Heart left ventricle (tissue), 16 donors: ENCODE data around the gene ILDR1. TPM values are rescaled to one million over a fixed set of nuclear protein-coding genes. Genes with fewer than 3 reads are reported as not detected.

Source experiments
- ATAC-seq, 4 donors: fragments of 200-7000 bp; cut with Tn5 transposase; one replicate each; pipeline ENCODE4 v1.9.1; 2020 to 2022; ENCODE audit warnings: moderate library complexity in 4 of 4, mild to moderate bottlenecking in 3 of 4, moderate number of reproducible peaks in 1 of 4
- DNase-seq, 5 donors: peaks; one replicate each; pipeline ENCODE4 v3.0.0-alpha.2; 2020
- H3K27ac ChIP-seq, 12 donors: fragments of 200-600 bp; sonication (generic) in 4 of 12; one replicate each; pipeline versions ENCODE4 v1.5.0 to v1.8.0; 2016 to 2022; ENCODE audit warnings: mild to moderate bottlenecking in 2 of 12
- H3K27me3 ChIP-seq, 9 donors: fragments of 200-600 bp; sonication (generic) in 2 of 9; one replicate each; pipeline versions ENCODE4 v1.5.1 to v1.8.0; 2016 to 2022; ENCODE audit warnings: mild to moderate bottlenecking in 3 of 9
- H3K36me3 ChIP-seq, 9 donors: fragments of 200-600 bp; sonication (generic) in 2 of 9; one replicate each; pipeline versions ENCODE4 v1.5.0 to v1.8.0; 2018 to 2022; ENCODE audit warnings: mild to moderate bottlenecking in 2 of 9
- H3K4me1 ChIP-seq, 12 donors: fragments of 200-600 bp; sonication (generic) in 4 of 12; one replicate each; pipeline versions ENCODE4 v1.5.0 to v1.8.0; 2016 to 2022; ENCODE audit warnings: mild to moderate bottlenecking in 3 of 12
- H3K4me3 ChIP-seq, 12 donors: fragments of 200-600 bp; sonication (generic) in 4 of 12; one replicate each; pipeline versions ENCODE4 v1.5.0 to v1.8.0; 2017 to 2022; ENCODE audit warnings: mild to moderate bottlenecking in 9 of 12, moderate library complexity in 4 of 12
- H3K9me3 ChIP-seq, 12 donors: fragments of 200-600 bp; sonication (generic) in 4 of 12; one replicate each; pipeline versions ENCODE4 v1.5.0 to v1.8.0; 2016 to 2022; ENCODE audit warnings: mild to moderate bottlenecking in 1 of 12
- POLR2A ChIP-seq, 2 donors: fragments of 450-650 bp; IDR thresholded peaks; one replicate each; pipeline ENCODE4 v1.6.1; 2017; ENCODE audit warnings: antibody characterized with exemption in 2 of 2, mild to moderate bottlenecking in 2 of 2, moderate library complexity in 2 of 2
- WGBS, 4 donors: extraction: QIAGEN DNeasy Blood & Tissue Kit in 2 of 4; methylation state at CpG; one replicate each; pipeline versions ENCODE4 v1.1.5 to v1.1.7; 2013 to 2018; 5-methylcytosine and 5-hydroxymethylcytosine counted together
- intact Hi-C, 10 donors: fragments of 100-400 bp; cut with DNase I; formaldehyde crosslinking; loops; one replicate each; pipeline versions ENCODE4 v1.11.1 to v1.14.2; 2022
- polyA plus RNA-seq, 2 donors: library from polyadenylated mRNA; stranded (reverse); fragments of 200-250 nt; gene quantifications; one replicate each; pipeline ENCODE4 v1.2.3, GENCODE V29; 2013
- total RNA-seq, 9 donors: library from RNA; depleted of rRNA in 2 of 9; stranded (reverse); fragments of >200 nt in 2 of 9; fragmentation: NEBNext Ultra II Directional in 3 of 9; extraction: Animal tissue kit (Norgen Biotek cat#: 25700) in 3 of 9; gene quantifications; one replicate each; pipeline versions ENCODE4 v1.1.0 to v1.2.4, GENCODE V29; 2016 to 2023
- TF ChIP-seq, protein P1 (sequence below), 12 donors: fragments of 200-600 bp; sonication (generic) in 4 of 12; IDR thresholded peaks; one replicate each; pipeline versions ENCODE4 v1.5.0 to v1.8.0; 2018 to 2022; ENCODE audit warnings: antibody characterized with exemption in 12 of 12, mild to moderate bottlenecking in 5 of 12
- donor health status: ischemic (EF 13 %, LVEDD 7.1; RV severe dilation, severe dysfunction).
- donor health status: healthy with polysubstance abuse.
- donor health status: DM: no; HTN: yes; CAD: no.
- donor health status: DM: no; HTN: no; CAD: no.
- donor health status: ischemic (EF 25% LVEDD 6.9; RV normal size, moderate dysfunction).
- donor health status: ischemic (EF 25% LVEDD 5.7; RV mildly dilated, moderate dysfunction).
- donor health status: healthy.
- donor health status: DM: yes; HTN: yes; CAD: no.
- donor health status: ischemic (EF 35%, LVEDD 5.7; RV mildly dilated, moderate dysfunction).
- donor health status: nonischemic (EF 11% LVEDD 7.7; RV severe dilation, severe dysfunction).
- donor health status: DM: yes; HTN: yes; CAD: no.
- donor health status: PGD.
- donor health status: ischemic (EF 29% LVEDD 5.4; RV normal size, mild dysfunction).
- donor health status: nonischemic (EF 23%, LVEDD 6.1; RV moderate dilation, normal function).

ILDR1 gene
- total and polyA plus RNA-seq, 11 donors, result 0.18 to 0.24 (median 0.20) TPM; not detected in 8

DNA sequence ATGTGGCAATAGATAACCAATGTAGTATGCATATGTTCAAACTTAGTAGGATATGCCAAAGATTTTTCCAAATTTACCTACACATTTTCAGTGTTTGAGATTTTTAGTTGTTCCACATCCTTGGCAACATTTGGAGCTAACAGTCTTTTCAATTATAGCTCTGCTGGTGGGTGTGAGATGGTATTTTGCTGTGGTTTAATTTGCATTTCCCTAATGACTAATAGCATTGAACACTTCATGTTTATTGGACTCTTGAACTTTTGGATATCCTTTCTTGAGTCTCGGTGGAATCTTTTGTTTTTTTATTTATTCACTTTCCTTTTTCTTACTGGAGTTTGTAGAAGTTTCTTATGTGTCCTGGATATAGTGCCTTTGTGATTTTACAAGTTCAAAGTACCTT, 11.0 kb upstream of the ILDR1 start:
- no peak overlapping the region for H3K27ac ChIP-seq
- H3K9me3 ChIP-seq, result peaks cover 0 to 17% (median 6%) of the 10 kb centered on the region in 12 donors
- H3K4me1 ChIP-seq, result peaks cover 0 to 12% (median 0%) of the 10 kb centered on the region in 12 donors
- DNase-seq (no peak), ATAC-seq (no peak)
- TF ChIP-seq, protein P1, sequence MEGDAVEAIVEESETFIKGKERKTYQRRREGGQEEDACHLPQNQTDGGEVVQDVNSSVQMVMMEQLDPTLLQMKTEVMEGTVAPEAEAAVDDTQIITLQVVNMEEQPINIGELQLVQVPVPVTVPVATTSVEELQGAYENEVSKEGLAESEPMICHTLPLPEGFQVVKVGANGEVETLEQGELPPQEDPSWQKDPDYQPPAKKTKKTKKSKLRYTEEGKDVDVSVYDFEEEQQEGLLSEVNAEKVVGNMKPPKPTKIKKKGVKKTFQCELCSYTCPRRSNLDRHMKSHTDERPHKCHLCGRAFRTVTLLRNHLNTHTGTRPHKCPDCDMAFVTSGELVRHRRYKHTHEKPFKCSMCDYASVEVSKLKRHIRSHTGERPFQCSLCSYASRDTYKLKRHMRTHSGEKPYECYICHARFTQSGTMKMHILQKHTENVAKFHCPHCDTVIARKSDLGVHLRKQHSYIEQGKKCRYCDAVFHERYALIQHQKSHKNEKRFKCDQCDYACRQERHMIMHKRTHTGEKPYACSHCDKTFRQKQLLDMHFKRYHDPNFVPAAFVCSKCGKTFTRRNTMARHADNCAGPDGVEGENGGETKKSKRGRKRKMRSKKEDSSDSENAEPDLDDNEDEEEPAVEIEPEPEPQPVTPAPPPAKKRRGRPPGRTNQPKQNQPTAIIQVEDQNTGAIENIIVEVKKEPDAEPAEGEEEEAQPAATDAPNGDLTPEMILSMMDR (IDR thresholded peaks at IDR 0.05), result no peak
- no peak for TF ChIP-seq POLR2A (IDR thresholded peaks at IDR 0.05)
- H3K27me3 ChIP-seq, result no peaks in the 10 kb centered on the region
- no peak overlapping the region for H3K4me3 ChIP-seq
- no peaks in the 10 kb centered on the region for H3K36me3 ChIP-seq
- intact Hi-C loops, result no loop called here
- WGBS, 4 donors, result 51 to 81% (median 62%) methylated on average over 1 of the region's 1 CpG

- no peaks in the 10 kb centered on the region for H3K27me3 ChIP-seq
- H3K4me3 ChIP-seq, result no peak overlapping the region
- peaks cover 0 to 12% (median 0%) of the 10 kb centered on the region in 12 donors for H3K4me1 ChIP-seq
- no peaks in the 10 kb centered on the region for H3K36me3 ChIP-seq
- ATAC-seq (no peak), DNase-seq (no peak)
- WGBS, 4 donors, result 81 to 94% (median 83%) methylated on average over 1 of the region's 1 CpG
- H3K9me3 ChIP-seq, result peaks cover 0 to 16% (median 6%) of the 10 kb centered on the region in 12 donors
- intact Hi-C loops, result no loop called here
- TF ChIP-seq POLR2A (IDR thresholded peaks at IDR 0.05), result no peak
- TF ChIP-seq, protein P1 (IDR thresholded peaks at IDR 0.05), result no peak
- H3K27ac ChIP-seq, result no peak overlapping the region
Observed at GRCh38 chr3:122032531-122032930, 10.5 kb upstream of the ILDR1 start.

DNA sequence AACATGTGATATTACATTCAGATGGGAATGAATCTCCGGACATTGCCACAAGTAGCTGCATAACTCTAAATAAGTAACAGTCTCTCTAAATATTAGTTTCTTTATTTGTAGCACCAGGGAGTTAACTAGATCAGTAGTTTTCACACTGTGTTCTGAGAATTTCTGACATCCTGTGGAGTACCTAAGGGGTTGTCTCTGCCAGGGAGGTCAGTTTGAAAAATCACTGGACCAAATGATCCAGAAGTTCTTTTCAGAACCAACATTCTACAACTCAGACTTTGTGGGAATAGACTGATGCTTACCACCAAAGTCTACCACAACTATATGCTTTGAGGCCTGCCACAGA, 9.0 kb upstream of the ILDR1 start:
- Histone ChIP-seq H3K4me1 (peaks cover 0 to 12% (median 0%) of the 10 kb centered on the region in 12 donors), H3K27ac (no peak overlapping the region), H3K36me3 (no peaks in the 10 kb centered on the region), H3K27me3 (no peaks in the 10 kb centered on the region), H3K4me3 (no peak overlapping the region), H3K9me3 (peaks cover 0 to 3% (median 0%) of the 10 kb centered on the region in 12 donors)
- intact Hi-C loops, result no loop called here
- ATAC-seq (no peak), DNase-seq (no peak)
- TF ChIP-seq, protein P1 (IDR thresholded peaks at IDR 0.05), result no peak
- no peak for TF ChIP-seq POLR2A (IDR thresholded peaks at IDR 0.05)
- 82 to 97% (median 85%) methylated on average over 1 of the region's 1 CpG for WGBS, 4 donors

GRCh38 chr3:122030381-122031122, 8.5 kb upstream of the ILDR1 start:
- WGBS, 4 donors, result 72 to 79% (median 76%) methylated on average over 3 of the region's 3 CpGs
- intact Hi-C loops, result no loop called here
- no peaks in the 10 kb centered on the region for H3K36me3 ChIP-seq
- ATAC-seq (no peak), DNase-seq (no peak)
- H3K27ac ChIP-seq, result peak overlapping the region in 1 of 12 donors; percentile 44
- H3K4me3 ChIP-seq, result no peak overlapping the region
- TF ChIP-seq, protein P1 (IDR thresholded peaks at IDR 0.05), result no peak
- no peak for TF ChIP-seq POLR2A (IDR thresholded peaks at IDR 0.05)
- peaks cover 0 to 12% (median 0%) of the 10 kb centered on the region in 12 donors for H3K4me1 ChIP-seq
- peaks cover 0 to 3% (median 0%) of the 10 kb centered on the region in 12 donors for H3K9me3 ChIP-seq
- H3K27me3 ChIP-seq, result no peaks in the 10 kb centered on the region
